NCI-H2029 treated with DMSO at 0.1 percent for 48 hours (cell line): ENCODE data around the gene IL1RAP.
"Not testable (repeated sequence)": the region's sequence is repeated elsewhere in the genome, so short reads cannot be mapped to it uniquely, and the experiment has no call there.

ENCODE experiments used
- DNase-seq: peaks from one replicate; lab custom pipeline; 2025; lab: John Stamatoyannopoulos, UW

Gene IL1RAP, protein sequence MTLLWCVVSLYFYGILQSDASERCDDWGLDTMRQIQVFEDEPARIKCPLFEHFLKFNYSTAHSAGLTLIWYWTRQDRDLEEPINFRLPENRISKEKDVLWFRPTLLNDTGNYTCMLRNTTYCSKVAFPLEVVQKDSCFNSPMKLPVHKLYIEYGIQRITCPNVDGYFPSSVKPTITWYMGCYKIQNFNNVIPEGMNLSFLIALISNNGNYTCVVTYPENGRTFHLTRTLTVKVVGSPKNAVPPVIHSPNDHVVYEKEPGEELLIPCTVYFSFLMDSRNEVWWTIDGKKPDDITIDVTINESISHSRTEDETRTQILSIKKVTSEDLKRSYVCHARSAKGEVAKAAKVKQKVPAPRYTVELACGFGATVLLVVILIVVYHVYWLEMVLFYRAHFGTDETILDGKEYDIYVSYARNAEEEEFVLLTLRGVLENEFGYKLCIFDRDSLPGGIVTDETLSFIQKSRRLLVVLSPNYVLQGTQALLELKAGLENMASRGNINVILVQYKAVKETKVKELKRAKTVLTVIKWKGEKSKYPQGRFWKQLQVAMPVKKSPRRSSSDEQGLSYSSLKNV

DNA sequence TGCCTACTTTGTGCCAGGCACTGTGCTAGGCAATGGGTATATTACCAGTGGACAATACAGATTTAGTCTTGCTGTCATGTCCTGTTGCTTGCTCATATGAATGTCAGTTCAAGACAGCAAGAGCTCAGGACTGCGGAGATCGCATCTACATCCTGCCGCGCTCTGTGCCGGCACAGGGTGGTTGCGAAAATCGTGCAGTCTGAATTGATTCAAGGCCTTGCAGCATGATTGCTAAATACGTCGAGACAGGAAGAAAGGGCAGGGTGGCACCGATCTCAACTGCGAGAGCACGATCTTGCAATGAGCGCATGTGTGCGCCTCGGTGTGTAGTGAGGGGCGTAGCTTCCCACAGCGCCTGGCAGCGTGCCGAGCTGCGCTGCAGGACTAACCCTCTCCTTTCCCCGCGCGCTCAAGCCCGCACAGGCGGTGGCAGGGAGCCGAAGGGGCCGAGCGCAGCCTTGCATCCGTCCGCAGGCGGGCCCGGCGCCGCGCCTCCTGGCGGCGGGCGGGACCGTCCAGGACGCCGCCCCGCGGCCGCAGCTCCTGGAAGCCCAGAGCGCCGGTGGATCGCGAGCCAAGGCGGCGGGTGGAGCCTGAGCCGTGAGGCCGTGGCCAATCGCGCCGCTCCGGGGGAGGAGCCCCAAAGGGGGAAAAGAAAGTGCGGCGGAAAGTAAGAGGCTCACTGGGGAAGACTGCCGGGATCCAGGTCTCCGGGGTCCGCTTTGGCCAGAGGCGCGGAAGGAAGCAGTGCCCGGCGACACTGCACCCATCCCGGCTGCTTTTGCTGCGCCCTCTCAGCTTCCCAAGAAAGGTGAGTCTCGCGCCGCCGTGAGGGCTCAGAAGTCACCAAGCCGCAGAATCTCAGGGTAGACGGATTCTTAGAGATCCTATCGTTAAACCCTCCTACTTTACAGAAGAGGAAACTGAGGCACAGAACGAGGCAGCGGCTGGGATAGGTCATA lies at the start of gene IL1RAP:
Gene IL1RAP, plus strand, starts transcription at position 677 of the 962 bp plus-strand sequence. CDS start 50,205 bp downstream, outside the sequence.
- DNase-seq = no peak

DNA sequence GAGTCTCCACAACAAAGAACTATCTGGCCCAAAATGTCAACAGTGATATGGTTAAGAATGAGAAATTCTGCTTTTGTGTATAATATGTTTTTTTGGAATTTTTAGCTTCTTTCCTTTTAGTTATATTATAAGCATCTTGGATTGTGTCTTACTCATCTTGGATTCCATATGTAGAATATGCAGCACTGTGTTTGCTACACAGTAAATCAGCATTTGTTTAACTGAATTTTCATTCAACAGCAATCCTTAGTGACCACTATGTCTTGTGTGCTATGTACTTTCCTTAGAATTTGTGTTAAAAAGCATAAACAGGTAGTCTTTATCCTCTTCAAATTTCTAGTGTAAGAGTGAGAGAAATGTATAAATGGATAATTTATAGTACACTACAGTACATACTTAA lies 46.0 kb upstream of the IL1RAP start:
- no peak for DNase-seq

DNA sequence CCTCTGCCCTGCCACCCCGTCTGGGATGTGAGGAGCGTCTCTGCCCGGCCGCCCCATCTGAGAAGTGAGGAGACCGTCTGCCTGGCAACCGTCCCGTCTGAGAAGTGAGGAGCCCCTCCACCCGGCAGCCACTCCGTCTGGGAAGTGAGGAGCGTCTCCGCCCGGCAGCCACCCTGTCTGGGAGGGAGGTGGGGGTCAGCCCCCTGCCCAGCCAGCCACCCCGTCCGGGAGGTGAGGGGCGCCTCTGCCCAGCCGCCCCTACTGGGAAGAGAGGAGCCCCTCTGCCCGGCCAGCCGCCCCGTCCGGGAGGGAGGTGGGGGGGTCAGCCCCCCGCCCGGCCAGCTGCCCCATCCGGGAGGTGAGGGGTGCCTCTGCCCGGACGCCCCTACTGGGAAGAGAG lies 40.6 kb upstream of the IL1RAP start:
- not testable (repeated sequence) for DNase-seq

DNA sequence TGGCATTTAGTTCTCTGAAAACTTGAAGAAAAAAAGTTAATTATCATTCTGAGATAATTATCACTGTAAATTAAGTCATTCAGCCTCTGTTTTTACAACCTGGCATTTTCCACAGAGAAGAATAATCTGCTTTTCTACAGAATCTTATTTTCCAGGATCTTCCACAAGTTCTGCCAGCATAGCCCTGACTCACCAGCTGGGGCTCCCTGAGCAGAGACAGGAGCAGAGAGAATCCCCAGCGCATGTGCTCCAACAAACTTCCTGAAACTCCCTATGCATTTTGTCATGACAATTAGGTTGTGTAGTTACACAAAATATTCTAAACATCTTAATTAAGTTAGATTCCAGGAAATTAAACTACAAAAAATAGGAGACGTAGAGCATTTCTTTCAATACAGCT lies 32.1 kb upstream of the IL1RAP start:
- DNase-seq = no peak

DNA sequence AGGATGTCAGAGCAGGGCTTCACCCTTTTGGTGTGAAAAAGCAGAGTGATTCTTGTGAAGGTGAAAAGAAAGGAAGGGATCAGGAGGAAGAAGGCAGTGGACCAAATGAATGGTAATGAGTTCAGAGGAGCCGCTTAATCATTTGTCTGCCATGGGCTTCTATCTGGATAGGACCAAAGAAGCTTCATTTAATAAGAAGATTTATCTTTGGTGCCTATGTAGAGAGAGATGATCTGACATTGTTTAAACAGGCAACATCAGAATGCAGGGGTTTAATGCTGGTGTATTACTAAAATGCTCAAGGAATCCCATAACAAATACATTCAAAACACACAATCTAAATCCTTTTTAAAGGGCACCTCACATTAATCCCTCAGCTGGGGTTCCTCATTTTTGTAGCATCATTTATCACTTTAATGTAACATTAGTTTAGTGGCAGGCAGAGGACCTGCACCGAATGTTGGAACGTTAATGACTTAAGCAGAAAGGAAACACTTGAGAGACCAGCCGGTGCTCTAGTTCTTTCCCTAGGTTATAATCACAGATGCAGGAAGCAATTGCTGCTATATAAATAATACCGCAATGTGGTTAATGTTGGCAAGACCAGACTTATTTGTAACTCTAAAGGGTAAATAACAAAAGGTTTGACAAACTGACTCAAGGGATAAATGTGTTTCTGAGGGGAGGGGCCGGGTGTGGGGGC lies 27.9 kb upstream of the IL1RAP start:
- no peak for DNase-seq

DNA sequence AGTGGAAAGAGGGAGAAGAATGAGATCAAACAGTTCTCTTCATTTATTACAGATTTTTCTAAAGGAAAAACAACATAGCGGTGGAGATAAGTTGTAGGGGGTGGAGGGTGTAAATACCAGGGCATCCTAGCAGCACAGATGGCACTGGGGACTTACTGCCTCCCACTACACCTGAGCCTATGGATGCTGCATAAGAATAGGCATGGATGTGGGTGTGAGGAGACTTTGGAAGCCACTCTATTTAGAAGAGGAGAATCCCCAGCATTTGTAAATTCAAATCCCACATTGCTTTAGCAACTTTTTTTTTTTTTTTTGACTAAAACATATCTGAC lies 27.4 kb upstream of the IL1RAP start:
- no peak for DNase-seq

DNA sequence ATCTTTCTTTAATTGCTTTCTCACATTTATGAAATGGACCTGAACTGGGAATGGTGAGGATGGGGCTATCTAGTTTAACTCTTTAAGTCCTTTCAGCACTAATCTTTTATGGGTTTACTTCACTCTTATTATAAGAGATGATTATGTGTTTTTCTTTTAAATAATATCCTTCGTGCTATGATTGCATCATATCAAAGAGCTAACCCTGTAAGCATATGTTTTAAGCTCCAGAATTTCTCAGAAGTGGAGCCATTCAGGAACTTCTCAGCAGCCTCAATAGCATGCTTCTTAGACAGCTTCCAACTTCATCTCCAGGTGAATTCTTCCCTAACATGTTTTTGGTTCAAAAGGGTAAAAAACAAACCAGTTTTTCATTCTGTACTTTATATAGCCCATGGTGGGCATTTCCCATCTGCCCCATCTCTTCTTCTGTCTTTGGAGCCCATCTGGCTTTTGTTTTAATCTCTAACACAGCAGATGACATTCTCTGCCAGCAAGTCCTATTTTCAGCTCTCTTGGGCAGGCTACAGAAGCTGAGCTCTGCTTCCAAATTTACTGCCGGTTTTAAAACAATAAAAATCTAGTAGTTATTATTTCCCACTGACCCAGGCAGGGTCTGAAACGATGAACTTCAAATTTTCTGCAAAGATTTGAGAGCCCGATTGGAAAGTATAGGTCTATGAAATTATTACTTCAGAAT lies 26.8 kb upstream of the IL1RAP start:
- no peak for DNase-seq

DNA sequence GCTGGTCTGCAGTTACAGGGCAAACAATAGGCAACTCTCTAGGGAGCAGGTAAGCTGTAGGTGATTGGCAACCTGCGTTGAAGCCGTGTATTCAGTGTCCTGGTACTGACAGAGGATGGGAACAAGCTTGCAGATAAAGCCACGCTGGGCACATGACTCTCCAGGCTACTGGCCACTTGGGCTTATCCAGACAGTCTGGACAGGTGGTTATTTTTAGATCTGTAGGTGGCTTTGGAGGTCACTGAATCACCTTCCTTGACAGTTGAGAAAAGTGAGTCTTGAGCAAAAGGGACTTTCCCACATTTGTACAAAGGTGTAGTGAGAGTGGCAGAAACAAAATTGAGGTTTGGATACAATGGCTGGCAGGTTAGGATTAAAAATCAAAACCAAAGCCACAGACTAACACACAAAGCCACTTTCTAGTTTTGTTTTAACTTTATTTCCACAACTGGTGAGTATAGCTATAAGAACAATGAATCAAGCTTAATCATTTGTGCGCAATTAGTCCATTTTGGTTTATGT lies 22.3 kb upstream of the IL1RAP start:
- no peak for DNase-seq

DNA sequence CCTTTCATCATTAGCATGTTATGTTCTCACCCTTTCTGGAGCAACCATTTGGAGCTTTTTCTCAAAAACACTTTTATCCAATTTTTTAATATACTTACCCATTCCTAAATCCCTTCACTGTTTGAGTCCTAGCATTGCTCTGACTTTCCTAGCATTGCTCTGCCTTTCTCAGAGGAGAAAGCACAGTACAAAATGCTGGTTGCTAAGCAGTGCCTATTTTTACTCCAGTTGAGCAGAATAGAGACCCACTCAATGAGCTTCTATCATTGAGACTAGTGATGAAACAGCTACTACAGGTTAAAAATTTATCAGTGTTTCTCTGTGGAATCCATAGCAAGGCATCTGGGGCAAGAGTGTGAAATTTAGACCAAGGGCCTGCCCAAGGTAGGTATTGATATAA lies 21.8 kb upstream of the IL1RAP start:
- DNase-seq = no peak

DNA sequence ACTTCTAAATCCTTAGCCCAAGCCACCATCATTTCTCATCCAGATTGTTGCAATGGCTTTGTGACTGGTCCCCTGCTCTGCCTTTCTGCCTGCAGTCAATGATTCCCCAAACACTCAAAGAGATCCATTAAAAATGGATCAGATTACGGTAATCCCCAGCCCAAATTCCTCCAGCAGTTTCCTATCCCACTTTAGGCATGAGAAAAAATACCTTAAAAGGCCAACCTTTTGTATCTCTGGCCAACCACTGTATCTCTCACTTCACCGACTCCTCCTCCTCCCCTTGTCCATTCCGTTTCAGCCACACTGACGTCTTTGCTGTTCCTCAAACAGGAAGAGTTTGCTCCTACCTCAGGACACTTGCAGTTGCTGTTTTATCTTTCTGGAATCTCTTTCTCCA lies 20.9 kb upstream of the IL1RAP start:
- DNase-seq = no peak

DNA sequence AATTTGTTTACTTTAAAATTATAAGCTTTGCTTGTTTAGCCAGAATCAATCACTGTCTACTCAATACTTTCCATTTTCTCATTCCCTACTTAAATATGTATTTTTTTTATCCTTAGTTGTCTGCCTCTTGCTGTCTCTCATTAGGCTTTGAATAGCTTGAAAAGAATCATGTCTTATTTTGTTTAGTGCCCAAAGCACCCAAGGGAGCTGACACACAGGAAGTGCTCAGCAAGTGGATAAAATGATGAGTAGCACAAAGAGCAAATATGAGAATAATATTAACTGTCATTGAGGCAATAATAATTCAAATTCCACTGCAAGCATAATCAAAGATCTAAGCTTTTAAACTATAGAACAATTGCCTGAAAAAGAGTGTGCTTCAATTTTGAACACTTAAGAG lies 19.0 kb upstream of the IL1RAP start:
- no peak for DNase-seq

DNA sequence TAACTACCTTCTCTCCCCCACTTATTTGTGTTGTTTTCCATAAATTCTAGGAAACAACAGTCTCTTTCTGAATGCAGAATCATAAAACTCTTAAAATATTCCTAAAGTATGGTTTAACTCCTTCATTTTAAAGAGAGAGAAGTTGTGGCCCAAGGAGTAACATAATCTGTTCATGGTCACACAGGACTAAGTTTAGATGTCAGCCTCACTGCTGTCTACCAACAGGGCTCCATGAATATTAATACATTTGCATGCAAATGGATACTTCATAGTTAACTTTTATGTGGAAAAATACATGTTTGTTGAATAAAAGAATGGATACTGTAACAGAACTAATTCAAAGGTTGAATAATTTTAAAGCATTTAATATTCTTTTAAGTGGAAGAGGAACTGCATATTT lies 18.5 kb upstream of the IL1RAP start:
- no peak for DNase-seq

DNA sequence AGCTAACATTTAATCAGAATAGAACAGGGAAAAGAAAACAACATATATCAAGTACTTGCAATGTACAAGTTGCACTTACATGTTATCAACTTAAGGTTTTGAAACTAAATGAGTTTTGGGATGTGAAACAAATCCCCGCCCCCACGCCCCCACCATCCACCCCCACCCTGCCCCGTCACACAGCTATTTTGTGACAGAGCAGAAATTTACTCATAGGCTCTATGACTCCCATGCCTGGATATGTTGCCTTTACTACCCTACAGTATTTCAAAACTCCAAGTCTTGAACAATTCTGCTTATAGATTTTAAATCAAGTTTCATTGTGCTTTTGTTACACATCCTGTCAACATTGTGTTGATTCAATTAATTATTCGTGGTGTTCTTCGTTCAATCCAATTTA lies 18.1 kb upstream of the IL1RAP start:
- no peak for DNase-seq

DNA sequence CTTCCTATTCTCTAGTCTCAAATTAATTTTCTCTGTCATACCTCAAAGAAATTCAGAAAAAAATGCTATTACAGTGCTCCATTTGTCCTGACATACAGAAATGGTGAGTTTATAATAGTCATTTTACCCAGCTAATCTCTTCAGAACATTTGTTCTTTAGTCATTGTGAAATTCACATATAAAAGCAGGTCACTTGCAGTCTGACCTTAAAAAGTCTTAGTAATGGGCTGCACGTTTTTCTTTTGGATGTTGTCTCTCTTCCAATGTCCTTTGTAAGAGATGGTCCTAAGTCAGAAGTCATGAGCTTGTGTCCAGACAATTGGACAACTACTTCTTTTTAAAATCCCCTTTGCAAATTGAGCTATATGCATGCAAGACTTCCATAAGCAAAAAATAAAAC lies 17.0 kb upstream of the IL1RAP start:
- no peak for DNase-seq

DNA sequence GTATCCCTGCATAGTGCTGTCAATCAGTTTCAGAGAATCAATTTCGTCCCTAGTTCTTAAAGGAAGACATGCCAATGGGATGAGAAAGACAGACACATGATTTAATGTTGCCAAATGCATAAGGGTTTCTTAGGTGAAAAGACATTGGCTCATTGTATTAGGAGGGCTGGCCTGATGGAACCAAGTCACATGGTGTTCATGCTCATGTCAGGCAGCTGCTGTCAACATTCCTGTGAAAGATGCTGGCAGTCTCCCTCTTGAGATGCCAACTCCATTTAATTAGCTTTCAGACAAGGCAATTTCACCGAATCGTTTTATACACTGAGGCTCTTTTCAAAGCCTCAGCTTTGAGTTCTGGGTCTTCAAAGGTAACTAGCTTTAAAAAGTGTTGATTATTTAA lies 16.1 kb upstream of the IL1RAP start:
- no peak for DNase-seq

DNA sequence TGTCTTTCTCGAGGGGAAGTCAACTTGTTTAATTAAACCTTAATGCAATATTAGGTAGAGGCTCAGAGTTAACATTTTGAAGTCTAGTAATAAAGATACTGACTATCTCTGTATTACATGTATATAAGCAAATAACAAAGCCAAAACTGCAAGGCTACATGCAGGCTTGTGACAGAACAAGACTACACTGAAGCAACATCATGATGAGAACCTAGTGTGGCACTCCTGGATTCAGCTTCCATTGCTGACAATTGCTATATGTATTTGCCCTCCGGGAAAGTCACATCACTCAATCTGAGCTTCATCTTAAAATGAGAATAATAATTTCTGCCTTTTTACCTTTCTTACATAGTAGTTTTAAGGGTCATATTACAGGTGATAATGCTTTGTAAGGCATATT lies 15.6 kb upstream of the IL1RAP start:
- no peak for DNase-seq

DNA sequence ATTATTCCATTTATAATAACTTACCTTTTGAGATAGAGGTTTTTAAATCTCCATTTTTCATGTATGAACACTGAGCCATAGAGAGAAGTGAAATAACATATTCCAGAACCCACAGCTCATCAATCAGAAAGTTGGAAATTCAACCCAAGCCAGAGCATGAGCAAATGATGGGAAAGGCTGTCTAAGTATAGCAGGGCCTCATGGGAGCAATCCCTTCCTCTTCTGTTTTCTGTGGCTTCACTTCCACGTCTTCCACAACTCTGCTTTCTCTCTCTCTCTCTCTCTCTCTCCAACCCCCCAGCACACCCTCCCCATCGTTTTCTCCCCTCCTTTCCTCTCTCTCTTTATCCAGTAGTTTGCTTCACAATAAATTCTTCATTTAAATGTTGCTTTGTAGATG lies 14.8 kb upstream of the IL1RAP start:
- no peak for DNase-seq

DNA sequence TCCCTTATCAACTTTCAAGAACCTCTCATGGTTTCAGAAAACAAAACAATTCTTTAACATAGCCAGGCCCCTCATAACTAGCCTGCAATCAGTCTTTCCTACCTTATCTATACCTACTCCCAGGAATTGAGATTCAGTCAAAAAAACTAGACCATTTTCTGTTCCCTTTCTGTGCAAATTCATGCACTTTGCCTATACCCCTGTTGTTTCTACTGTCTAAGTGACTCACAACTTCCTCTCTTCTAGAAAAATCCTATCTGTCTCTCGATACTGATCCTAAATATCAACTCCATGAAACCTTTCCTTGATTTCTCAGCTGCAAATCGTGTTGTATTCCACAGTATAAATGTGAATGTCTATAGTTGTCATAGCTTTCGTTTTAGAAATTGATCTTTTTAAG lies 10.9 kb upstream of the IL1RAP start:
- DNase-seq = no peak

DNA sequence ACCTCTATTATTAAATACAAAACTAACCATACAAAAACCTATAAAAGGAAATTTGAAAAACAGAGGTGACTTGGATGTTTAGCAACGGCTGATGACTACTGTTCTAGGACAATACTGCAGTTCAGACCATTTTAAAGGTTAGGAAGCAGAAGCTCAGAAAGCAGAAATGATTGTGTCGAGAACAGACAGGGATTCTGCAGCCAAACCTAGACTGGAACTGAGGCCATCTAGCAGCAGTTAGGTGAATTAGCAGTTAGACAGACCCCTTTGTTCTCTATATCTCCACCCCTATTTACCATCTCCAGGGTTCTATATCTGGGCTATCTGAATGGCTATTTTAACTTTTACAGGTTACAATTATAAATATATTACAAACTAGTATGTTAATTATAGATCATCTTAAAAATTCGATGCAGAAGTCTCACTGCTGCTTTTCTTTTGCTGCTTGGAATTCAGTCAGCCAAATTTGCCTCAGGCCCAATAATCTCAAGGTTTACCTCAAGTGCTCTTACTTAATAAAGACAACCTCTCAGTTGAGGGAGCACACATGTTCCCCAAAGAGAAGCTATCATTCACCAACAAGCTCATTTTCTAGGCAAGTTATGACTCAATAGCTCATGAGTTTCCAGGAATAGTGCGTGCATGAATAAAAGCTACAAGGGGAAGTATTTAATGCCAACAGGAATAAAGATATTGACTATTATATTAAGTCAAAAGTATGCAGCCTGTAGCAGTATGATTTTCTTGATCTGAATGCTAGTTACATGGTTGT lies 9.3 kb upstream of the IL1RAP start:
- DNase-seq = no peak

DNA sequence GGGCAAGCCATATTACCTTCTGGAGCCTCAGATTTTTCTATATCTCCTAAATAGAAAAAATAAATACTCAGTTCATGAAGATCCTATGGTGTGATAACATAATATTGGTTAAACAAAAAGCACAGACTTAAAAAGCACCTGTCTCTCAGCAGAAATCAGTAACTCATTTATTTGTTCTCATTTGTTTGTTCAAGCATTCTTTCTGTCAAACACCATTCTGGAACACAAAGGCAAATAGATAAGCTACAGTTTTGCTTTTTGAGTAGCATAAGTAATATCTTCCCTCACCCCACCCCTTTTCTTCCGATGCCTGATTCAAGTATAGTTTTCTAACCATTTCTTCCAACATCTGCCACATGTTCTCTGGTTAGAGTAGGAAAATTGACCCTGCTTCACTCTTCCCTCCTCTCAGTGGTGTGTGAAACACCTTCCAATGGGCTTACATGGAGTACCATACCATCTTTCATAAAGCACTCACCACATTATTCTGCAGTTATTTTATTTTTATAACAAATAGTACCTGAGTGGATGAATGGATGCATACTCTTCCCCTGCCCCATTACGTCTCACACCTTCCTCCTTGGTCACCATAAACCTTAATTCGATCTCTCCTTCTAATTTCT lies 8.4 kb upstream of the IL1RAP start:
- DNase-seq = no peak
